Activated T-helper 1 cell treated with anti-CD3 and anti-CD28 coated beads, Interleukin-2, amount 50 U/mL, for 16 hours (primary cell): Measurements from ENCODE around the gene LDLRAP1.
"Not testable (repeated sequence)": the region's sequence is repeated elsewhere in the genome, so short reads cannot be mapped to it uniquely, and the experiment has no call there.

Experiments used
- DNase-seq, 2 donors: peaks; one replicate each; pipeline ENCODE4 v3.0.0-alpha.2; 2020; ENCODE audit warnings: low read depth in 1 of 2, low spot score in 1 of 2

Gene LDLRAP1

GRCh38 chr1:25603779-25604538 lies 60.6 kb downstream of the LDLRAP1 start:
- DNase-seq, result not testable (repeated sequence)

DNA sequence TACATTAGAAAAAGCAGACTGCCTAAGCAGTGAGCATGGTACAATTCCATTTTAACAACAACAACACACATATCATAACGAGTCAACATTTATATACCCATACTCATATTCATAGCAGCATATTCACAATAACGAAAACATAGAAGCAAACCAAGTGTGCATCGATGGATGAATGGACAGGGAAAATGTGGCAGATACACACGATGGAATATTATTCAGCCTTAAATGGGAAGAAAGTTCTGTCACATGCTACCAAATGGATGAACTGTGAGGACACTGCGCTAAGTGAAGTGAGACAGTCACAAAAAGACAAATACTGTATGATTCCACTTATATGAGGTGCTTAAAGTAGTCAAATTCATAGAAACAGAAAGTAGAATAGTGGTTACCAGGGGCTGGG lies 63.7 kb downstream of the LDLRAP1 start:
- no peak for DNase-seq

- DNase-seq, result peak; percentile 73 to 75
These were observed 65.2 kb downstream of the LDLRAP1 start for GRCh38 chr1:25608488-25609178.

DNA sequence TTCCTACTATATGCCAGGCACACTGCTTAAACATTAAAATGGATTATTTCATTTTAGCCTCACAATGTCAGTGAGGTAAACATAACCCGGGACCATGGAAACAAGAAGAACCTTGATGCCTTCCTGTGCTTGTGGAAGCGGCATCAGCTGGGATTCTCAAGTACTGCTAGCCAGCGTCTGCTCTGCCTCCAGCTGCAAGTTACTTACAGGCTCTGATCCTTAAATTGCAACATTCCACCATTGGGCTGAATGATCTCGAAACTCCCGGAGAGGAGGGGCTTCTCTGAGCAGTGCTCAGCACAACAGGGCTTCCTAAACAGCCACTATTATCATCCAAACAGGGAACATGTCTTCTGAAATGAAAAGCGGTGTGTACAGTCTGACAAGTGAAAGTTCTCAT lies 66.5 kb downstream of the LDLRAP1 start:
- DNase-seq, result no peak

DNA sequence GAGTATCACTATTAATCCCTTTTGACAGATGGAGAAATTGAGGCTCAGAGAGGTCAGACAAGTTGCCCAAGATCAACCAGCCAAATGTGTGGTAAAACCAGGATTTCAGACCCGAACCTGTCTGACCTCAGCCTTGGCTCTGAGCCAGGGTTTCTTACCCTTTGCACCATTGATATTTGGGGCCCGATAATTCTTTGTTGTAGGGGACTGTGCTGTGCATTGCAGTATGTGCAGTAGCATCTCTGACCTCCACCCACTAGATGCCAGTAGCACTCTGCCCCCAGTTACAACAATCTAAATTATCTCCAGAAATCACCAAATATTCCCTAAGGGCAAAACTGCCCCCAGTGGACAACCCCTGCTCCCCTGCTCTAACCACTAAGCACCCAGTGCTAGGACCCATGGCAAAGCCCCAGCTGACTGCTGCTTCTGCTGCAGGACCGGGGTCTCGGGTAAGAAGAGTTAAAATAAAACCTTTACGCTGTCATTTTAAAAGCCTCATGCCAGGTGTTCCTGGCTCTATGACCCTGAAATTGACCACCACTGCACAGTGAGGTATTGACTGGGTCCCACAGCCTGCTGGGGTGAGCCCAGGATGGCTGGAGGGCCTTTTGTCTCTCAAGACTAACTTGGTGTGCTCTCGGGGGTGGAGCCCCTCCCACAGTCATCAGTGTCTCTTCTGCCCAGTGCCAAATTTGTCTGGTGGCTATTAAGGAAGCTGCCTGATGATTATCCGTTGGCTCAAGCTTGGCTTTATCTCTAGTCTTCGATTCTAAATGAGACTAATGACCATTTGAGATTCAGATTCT lies 67.6 kb downstream of the LDLRAP1 start:
- DNase-seq, result no peak

GRCh38 chr1:25611843-25612242 lies 68.4 kb downstream of the LDLRAP1 start:
- no peak for DNase-seq

- DNase-seq, result no peak
These were observed 69.0 kb downstream of the LDLRAP1 start for GRCh38 chr1:25612421-25612820.

DNA sequence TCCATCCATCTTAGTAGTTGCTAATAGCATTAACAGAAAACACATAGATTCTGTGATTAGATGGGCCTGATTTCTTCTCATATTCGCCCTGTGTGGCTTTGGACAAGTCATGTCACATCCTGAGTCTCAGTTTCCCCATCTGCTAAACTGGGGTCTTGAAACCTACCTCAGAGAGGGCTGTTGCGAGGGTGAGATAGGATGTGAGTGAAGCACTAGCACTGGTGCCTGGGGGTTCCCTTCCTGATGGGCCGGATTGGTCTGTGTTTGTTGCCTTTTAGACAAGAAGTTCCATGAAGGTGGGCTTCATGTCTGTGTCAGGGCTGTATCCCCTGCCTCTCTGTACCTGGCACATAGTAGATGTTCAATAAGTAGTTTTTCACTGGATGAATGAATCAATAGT lies 69.7 kb downstream of the LDLRAP1 start:
- no peak for DNase-seq

DNA sequence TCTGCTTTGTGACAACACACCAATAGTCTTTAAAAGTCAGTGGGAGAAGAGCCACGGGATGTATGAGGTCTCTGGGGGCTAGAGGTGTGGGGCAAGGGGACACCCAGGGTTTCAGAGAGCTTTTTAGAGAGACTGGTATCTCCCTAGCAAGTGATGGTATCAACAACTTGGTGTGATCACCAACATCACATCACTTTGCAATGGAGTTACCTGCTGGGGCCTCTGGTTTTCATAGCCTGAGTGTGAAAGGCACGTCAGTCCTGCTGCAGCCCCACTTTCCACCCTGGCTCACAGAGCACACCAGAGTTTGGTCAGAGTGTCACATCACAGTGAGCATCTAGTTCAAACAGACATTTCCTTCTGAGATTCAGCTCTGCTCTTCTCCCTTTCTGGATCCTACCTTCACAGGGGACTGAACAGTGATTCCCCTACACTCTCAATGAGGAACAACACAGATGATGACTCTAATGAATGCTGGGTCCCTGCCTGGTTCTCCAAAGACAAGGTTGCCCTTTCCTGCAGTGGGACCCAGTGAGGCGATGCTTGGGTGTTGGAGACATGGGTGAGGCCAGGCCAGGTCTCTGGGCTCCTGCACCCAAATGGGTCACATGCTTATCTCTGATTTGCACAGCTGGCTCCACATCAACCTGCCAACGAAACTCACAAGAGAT lies 71.2 kb downstream of the LDLRAP1 start:
- no peak for DNase-seq

DNA sequence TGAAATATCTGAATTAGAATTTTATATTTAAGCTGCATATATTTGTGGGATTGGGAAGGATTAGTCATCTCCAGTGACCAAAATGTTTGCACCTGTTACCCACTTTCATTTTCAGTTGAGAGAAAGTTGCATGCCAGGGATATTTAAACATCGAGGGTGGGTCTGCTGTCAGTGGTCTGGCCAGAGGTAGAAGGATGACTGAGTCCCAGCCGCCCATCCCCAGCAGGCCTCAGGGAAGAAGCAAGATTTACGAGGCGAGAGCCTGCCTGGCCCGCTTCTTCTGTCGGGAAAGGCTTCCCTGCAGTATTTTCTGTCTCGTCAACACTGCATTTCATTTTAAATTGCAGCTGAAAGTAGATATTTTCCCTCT lies 71.8 kb downstream of the LDLRAP1 start:
- DNase-seq, result no peak

DNA sequence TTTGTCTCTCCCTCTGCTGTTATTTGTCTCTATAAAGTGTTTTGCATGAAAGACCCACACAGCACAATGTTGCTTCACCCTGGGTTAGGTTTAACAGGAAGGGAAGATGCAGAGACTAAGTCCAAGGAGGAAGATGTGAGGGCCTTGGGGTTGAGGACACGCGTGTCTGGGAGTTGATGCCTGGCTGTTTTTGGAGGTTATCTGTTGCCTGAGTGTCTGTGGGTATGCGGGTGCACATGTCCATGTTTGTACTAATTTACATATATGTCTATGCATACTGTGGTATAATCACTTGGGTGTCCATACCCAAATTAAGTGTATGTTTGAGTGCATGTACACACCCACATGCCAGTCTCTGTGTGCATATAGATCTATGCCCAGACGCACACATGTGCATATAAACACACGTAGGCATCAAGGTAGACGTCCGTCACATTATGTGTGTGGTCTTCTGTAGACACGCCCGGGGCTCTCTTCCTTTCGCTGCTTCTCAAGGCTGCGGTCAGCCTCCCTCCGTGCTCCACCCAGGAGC lies 72.2 kb downstream of the LDLRAP1 start:
- no peak for DNase-seq

- peak; percentile 51 to 76 for DNase-seq
These were observed 72.9 kb downstream of the LDLRAP1 start, which contains the start of gene MAN1C1 for GRCh38 chr1:25616095-25616986. TSS of gene MAN1C1 (plus strand) at chr1:25616791. CDS start at chr1:25617798, 1,007 bp downstream.

GRCh38 chr1:25616987-25617624 lies 73.7 kb downstream of the LDLRAP1 start:
- DNase-seq, result no peak

DNA sequence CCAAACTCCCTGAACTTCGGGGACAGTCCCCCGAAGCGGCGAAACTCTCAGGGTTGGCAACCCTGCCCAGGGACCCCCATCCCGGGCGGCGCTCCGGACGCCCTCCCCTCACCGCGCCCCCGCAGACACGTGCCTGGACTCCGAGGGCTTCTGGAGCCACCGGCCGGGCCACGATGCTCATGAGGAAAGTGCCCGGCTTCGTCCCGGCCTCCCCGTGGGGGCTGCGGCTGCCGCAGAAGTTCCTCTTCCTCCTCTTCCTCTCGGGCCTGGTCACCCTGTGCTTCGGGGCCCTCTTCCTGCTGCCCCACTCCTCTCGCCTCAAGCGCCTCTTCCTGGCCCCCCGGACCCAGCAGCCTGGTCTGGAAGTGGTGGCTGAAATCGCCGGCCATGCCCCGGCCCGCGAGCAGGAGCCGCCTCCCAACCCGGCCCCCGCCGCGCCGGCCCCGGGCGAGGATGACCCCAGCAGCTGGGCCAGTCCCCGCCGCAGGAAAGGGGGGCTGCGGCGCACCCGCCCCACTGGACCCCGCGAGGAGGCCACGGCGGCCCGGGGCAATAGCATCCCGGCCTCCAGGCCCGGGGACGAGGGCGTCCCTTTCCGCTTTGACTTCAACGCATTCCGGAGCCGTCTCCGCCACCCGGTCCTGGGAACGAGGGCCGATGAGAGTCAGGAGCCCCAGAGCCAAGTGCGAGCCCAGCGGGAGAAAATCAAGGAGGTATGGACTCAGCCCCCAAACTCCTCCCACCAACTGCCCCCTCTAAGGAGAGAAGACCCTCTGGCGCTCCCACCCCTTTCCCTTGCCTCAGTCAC lies 74.4 kb downstream of the LDLRAP1 start:
- DNase-seq, result no peak

GRCh38 chr1:25618433-25618808 lies 75.0 kb downstream of the LDLRAP1 start:
- no peak for DNase-seq
